HG03565 (cell line): ENCODE data around the gene IL1B.
"Not testable (repeated sequence)": the region's sequence is repeated elsewhere in the genome, so short reads cannot be mapped to it uniquely, and the experiment has no call there.

ENCODE experiments used
- ATAC-seq: cut with Tn5 transposase; IDR thresholded peaks from one replicate; pipeline ENCODE4 v1.9.1; 2021; ENCODE audit warnings: mild to moderate bottlenecking, moderate library complexity; ENCODE audit not compliant: unreplicated experiment

The IL1B gene

GRCh38 chr2:112850588-112850987 is 14.0 kb upstream of the IL1B start:
- ATAC-seq: no peak

DNA sequence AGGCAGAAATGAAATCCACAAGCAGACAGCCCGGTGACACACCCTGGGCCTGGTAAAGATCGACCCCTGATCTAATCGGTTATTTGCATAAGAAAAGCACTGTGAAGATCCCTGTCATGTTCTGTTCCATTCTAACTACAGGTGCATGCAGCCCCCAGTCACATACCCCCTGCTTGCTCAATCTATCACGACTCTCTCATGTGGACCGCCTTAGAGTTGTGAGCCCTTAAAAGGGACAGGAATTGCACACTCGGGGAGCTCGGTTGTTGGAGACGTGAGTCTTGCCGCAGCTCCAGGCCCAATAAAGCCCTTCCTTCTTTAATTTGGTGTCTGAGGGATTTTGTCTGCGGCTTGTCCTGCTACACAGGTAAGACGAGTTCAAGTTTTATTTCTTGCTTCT is 13.4 kb upstream of the IL1B start:
- no peak for ATAC-seq

- no peak for ATAC-seq
Measured at GRCh38 chr2:112848833-112849232, 12.3 kb upstream of the IL1B start.

GRCh38 chr2:112846031-112846430 is 9.5 kb upstream of the IL1B start:
- ATAC-seq: no peak

DNA sequence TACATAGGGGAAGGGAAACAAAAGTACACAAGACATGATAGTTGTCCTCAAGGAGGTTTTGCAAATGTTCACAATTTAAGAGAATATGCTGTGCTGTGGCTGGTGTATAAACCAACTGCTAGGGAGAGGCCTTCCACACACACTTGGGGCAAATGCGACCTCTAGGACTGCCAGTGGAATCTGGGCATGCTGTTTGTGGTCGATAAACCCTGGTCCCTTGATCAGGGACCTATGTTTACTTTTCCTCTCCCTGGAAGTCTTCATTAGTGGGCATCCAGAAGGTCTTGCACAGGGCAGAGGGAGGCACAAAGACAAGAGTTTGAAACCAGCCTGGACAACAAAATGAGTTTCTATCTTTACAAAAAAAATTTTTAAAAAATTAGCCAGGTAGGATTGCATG is 7.3 kb upstream of the IL1B start:
- ATAC-seq: no peak

DNA sequence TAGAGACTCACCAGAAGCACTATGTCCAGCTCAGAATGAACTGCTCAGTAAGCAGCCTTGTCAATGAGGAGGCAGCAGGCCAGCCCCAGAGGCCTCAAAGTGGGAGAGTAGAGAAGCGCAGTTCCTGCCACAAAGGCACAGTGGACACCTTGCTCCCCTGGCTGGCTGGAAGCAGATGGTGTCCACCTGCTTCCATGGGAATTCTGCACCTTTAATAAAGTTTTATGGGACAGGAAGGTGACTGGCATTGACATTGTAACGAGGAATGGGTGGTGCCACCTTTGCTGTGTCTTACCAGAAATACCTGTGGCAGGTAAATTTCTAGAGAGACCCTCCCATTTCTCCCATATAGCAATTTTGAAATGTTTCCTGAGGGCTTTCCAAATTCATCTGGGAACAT is 6.7 kb upstream of the IL1B start:
- no peak for ATAC-seq

- ATAC-seq: no peak
Measured at GRCh38 chr2:112841295-112842044, 4.9 kb upstream of the IL1B start.

- no peak for ATAC-seq
Measured at GRCh38 chr2:112840068-112840445, 3.5 kb upstream of the IL1B start.

DNA sequence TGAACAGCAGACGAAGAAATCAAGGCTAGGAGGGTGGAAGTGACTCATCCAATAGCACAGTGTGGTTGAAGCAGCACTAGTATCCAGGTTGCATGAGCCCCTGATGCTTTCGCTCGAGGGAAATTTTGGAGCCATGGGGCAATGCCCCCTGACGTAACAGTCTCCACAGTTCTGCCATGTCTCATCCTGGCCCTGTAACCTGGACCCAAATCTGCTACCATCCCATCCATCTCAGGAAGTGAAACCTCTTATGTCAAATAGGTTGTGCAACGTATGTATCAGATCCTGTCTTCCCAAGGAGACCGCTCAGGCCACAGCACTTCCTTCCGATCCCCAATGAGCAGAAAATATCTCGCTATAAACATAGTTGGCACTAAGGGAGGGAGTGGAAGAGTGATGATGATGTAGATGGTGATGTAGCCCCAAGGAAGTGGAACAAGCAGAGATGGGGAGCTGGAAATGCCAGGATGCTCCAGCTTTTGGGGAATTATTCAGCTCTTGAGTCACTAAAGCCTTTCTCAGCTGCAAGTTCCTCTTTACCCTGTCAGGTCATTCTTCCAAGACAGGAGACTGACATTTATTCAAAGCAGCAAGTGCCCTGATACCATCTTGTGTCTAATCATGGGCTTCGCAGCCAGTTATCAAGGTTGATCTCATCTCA is 3.0 kb upstream of the IL1B start:
- ATAC-seq: no peak

- ATAC-seq: no peak
Measured at GRCh38 chr2:112836163-112836560, 417 bp downstream of the IL1B start.

GRCh38 chr2:112835536-112836162 is 930 bp downstream of the IL1B start:
- no peak for ATAC-seq

DNA sequence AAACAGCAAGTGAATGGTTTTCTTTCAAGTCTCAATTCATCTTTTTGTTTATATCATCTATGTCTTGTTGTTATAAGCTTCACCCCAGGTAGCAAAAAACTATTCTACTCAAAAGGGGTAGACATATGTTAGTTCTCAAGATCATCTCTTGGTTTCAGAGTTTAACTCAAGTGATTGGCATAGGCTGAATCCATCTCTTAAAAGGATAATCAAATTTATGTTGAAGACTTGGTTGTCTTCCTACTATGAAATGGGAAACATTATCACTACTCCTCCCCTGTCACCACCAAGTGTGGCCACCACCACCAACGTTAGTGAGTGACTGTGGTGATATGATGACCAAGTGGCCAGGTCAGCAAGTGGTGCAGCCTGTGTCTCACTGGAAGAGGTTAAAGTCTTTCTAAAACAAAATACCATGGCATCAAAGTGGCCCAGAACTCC is 1.5 kb downstream of the IL1B start:
- no peak for ATAC-seq

GRCh38 chr2:112834396-112835037 is 2.1 kb downstream of the IL1B start:
- ATAC-seq: no peak

DNA sequence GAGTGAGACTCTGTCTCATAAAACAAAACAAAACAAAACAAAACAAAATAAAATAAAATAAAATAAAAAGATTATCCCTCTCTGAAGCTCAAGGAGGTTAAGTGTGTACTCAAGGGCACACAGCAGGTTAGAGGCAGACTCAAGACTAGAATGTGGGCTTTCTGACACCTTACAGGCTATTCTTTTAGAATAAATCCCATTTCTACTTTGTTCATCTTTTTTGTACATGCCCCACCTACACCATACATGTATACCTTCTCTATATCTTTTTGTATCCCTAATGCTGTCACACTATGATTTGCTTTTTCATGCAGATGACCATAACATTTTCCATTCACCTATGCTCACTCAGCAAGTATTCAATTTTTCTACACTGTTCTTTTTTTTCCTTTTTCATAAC is 2.6 kb downstream of the IL1B start:
- no peak for ATAC-seq

GRCh38 chr2:112833639-112833931 is 3.0 kb downstream of the IL1B start:
- not testable (repeated sequence) for ATAC-seq

- ATAC-seq: no peak
Measured at GRCh38 chr2:112832841-112833638, 3.5 kb downstream of the IL1B start.

DNA sequence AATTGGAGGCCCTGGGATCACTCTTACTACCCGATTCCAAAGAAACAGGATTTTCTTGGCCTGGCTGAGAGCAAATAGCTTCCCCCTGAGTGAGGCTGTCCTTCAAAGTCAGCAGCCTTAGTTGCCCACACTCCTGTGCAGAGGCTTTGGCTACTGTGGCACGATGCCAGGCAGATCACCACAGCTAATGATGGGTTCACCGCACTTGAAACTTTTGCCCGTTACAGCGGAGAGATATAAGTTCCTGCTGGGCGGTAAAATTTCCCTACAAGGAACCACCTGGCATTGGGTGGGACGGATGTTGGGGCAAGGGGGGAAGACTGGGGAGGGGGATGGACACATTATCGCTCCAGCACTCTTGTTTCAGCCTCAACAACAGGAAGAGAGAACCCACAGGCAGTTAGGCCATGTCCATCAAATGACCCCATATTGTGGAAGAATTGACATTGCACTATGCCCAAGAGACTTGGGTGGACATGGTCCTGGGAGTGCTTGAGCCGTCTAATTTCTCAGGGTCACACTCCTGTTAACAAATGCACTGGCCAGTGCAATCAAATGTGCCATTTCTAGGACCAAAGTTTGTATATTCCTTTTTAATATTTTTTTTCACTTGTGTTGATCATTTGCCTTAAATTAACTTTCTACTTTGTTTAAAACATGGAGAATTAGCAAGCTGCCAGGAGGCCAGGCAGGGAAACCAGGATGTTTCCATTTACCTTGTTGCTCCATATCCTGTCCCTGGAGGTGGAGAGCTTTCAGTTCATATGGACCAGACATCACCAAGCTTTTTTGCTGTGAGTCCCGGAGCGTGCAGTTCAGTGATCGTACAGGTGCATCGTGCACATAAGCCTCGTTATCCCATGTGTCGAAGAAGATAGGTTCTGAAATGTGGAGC is 4.4 kb downstream of the IL1B start:
- no peak for ATAC-seq

DNA sequence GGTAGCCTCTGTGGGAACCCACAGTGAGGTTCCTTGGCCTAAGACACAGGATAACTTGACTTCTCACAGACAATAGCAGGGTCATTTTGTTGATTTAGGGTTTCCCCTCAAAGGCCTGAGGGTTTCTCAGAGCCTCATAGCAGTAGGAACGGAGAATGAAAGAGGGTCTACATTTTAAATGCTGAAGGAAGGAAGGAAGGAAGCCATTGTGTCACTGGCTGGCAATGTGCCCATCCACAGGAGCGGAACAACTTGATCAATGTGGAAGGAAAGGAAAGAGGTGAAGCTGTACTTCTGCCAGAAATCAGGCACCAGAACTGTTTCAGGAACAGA is 5.1 kb downstream of the IL1B start:
- no peak for ATAC-seq

GRCh38 chr2:112830682-112831512 is 5.7 kb downstream of the IL1B start:
- no peak for ATAC-seq
